ENCODE data around the gene ASCC1.

The ASCC1 gene

DNA sequence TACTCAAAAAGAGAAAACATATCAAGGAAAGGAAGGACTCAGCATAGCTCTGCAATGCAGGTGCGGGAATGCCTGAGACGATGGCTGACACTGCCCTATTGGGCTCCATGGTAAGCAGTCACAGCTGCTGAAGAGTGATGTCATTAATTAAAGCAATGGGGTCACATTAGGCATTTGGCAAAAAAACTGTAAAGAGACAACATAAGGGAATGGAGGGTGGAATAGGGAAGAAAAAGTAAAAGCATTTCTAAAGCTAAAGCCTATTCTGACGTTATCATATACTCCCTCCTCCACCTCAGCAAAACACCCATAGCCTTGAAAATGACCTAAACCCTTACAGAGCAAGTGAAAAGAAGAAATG, 89.2 kb downstream of the ASCC1 start:
- no peak overlapping the region for H3K4me3 ChIP-seq (ENCODE audit: low read length)
- TF ChIP-seq, protein P1, sequence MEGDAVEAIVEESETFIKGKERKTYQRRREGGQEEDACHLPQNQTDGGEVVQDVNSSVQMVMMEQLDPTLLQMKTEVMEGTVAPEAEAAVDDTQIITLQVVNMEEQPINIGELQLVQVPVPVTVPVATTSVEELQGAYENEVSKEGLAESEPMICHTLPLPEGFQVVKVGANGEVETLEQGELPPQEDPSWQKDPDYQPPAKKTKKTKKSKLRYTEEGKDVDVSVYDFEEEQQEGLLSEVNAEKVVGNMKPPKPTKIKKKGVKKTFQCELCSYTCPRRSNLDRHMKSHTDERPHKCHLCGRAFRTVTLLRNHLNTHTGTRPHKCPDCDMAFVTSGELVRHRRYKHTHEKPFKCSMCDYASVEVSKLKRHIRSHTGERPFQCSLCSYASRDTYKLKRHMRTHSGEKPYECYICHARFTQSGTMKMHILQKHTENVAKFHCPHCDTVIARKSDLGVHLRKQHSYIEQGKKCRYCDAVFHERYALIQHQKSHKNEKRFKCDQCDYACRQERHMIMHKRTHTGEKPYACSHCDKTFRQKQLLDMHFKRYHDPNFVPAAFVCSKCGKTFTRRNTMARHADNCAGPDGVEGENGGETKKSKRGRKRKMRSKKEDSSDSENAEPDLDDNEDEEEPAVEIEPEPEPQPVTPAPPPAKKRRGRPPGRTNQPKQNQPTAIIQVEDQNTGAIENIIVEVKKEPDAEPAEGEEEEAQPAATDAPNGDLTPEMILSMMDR (IDR thresholded peaks at IDR 0.05; ENCODE audit: insufficient read depth, low read depth, low read length, missing control alignments): no peak
- DNase-seq (ENCODE audit: low read depth): no peak

DNA sequence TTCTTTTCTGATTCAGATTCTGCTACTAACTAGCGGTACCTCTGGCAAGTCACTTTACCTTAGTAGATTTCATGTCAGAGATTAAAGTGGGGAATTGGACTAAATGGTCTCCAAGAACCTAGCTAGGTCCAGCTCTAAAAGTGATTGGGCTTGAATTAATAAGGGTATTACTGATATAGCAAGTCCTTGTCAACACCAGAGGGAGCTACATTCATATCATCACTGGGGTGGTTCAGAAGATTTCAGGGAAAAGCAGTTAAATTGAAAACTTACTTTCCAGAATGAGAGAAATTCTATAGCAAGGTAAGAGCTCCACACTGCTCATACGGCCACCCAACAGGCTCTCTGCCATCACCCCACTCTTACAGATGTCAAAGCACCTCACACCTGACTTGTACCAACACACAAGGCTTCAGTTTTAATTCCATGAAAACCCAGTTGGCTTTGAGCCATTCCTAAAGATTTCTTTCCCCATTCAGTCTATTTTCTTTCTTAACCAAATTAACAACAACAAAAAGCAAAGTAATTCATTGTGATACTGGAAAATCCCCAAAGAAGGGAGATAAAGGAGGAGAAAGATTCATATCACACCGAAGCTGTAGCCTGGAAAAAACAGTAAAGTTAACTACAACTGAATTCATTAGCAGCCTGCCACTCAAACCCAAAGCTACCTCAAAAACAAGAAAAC, 89.7 kb downstream of the ASCC1 start:
- TF ChIP-seq, protein P1 (IDR thresholded peaks at IDR 0.05; ENCODE audit: insufficient read depth, low read depth, low read length, missing control alignments): peak; percentile 52
- peak; percentile 50 for DNase-seq (ENCODE audit: low read depth)

DNA sequence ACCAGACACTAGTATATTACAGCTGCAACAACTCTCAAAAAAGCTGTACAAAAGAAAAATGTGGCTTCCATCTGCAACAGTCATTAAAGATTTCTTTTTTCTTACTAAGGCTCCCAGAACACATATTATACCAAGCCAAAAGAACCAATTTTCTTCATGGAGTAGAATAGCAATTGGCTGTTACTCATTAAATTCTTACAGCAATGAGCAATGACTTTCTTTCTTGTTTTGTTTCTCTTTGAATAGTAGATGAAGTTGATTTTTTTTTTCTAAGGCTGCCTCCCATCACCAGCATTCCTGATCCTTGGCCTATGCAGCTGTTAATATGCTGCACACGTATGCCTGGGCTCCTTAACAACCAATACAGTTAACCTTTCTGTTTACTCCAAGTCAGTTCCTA, 91.1 kb downstream of the ASCC1 start:
- no peak for DNase-seq (ENCODE audit: low read depth)
- TF ChIP-seq, protein P1 (IDR thresholded peaks at IDR 0.05; ENCODE audit: insufficient read depth, low read depth, low read length, missing control alignments): no peak
- H3K4me3 ChIP-seq (ENCODE audit: low read length): no peak overlapping the region

More for the DNA sequence above, 89.7 kb downstream of the ASCC1 start:
- H3K4me3 ChIP-seq (ENCODE audit: low read length): no peak overlapping the region

DNA sequence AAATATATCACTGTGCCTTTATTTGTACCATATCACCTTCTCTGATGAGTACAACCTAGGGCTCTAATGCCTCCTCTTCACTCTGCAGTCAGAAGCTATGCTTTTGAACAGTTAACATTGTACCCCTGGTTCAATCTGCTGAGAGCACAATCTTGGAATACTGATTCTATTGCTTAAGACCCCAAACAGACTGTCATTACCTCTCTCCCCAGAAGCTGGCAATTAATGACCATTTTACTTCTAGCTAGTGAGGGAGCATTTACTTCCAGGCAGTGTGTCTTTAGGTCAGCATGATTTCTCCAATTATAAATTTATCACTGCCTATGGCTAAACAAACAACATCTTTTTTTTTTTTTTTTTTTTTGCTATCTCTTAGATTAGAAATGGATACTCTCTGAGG, 91.7 kb downstream of the ASCC1 start:
- DNase-seq (ENCODE audit: low read depth): no peak
- H3K4me3 ChIP-seq (ENCODE audit: low read length): no peak overlapping the region
- TF ChIP-seq, protein P1 (IDR thresholded peaks at IDR 0.05; ENCODE audit: insufficient read depth, low read depth, low read length, missing control alignments): no peak

DNA sequence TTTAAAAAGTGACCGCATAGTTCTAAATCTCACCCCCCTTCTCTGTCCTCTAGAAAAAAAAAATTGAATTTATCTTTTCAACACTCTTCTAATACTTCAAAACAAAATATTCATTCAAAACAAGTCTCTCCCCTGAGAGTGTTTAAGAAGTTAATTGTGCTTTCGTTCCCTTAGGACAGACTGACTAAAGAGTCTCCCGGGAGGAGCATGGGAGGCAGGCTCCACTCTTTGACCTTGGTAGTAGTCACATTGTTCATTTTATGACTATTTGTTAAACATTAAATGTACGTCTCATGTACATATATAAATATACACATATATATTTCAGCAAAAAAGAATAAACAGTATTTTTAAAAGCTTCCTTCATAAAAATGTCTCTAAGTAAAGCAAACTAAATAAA, 92.5 kb downstream of the ASCC1 start:
- no peak for DNase-seq (ENCODE audit: low read depth)
- no peak overlapping the region for H3K4me3 ChIP-seq (ENCODE audit: low read length)
- TF ChIP-seq, protein P1 (IDR thresholded peaks at IDR 0.05; ENCODE audit: insufficient read depth, low read depth, low read length, missing control alignments): no peak

DNA sequence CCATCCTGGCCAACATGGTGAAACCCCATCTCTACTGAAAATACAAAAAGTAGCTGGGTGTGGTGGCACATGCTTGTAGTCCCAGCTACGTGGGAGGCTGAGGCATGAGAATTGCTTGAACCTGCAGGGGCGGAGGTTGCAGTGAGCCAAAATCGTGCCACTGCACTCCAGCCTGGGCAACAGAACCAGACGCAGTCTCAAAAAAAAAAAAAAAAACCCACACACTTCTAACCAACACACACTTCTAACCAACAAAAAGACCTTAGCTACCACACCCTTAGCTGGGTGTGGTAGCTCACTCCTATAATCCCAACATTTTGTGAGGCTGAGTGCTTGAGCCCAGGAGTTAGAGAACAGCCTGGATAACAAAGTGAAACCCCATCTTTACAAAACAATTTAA, 93.9 kb downstream of the ASCC1 start:
- TF ChIP-seq, protein P1 (IDR thresholded peaks at IDR 0.05; ENCODE audit: insufficient read depth, low read depth, low read length, missing control alignments): no peak
- no peak for DNase-seq (ENCODE audit: low read depth)
- H3K4me3 ChIP-seq (ENCODE audit: low read length): no peak overlapping the region

DNA sequence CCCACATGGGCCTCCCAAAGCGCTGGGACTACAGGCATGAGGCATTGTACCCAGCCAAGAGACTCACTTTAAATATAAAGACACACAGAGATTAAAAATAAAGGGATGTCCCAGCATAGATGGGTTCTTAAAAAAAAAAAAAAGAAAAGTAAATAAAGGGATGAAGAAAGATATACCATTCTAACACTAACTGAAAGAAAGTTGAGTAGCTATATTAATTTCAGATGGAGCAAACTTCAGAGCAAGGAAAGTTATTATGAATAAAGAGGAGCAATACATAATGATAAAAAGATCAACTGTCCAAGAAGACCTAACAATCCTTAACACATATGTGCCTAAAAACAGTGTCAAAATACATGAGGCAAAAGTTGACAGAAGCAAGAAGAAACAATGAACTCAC, 94.7 kb downstream of the ASCC1 start:
- TF ChIP-seq, protein P1 (IDR thresholded peaks at IDR 0.05; ENCODE audit: insufficient read depth, low read depth, low read length, missing control alignments): no peak
- DNase-seq (ENCODE audit: low read depth): no peak
- no peak overlapping the region for H3K4me3 ChIP-seq (ENCODE audit: low read length)

Measured in epithelial cell of esophagus (primary cell).